Activated CD4-positive, alpha-beta T cell treated with anti-CD3 and anti-CD28 coated beads, Interleukin-2, Interleukin-6, amounts not matched to agents 100 ng/mL and 50 ng/mL, durations not matched to agents 16 hours and 8 hours (primary cell): ENCODE measurements around the gene TMED6.
"Not testable (repeated sequence)": the region's sequence is repeated elsewhere in the genome, so short reads cannot be mapped to it uniquely, and the experiment has no call there.

Experiments
- DNase-seq: peaks from one replicate; pipeline ENCODE4 v3.0.0-alpha.2; 2020

TMED6 gene

GRCh38 chr16:69351309-69352027, at the start of gene TMED6:
Gene TMED6, minus strand, starts transcription at chr16:69351786. Its CDS starts 33 bp downstream, at chr16:69351753.
- DNase-seq = no peak

GRCh38 chr16:69399361-69399760, 47.8 kb upstream of the TMED6 start:
- no peak for DNase-seq

- no peak for DNase-seq
Measured at GRCh38 chr16:69397821-69398521, 46.4 kb upstream of the TMED6 start.

- peak; percentile 80 for DNase-seq
Measured at GRCh38 chr16:69396187-69397061, 44.8 kb upstream of the TMED6 start.

GRCh38 chr16:69395859-69396186, 44.2 kb upstream of the TMED6 start:
- DNase-seq = no peak

GRCh38 chr16:69393898-69394849, 42.6 kb upstream of the TMED6 start:
- DNase-seq = no peak

GRCh38 chr16:69386596-69386995, 35.0 kb upstream of the TMED6 start:
- no peak for DNase-seq

- no peak for DNase-seq
Measured at GRCh38 chr16:69384974-69385373, 33.4 kb upstream of the TMED6 start.

- DNase-seq = no peak
Measured at GRCh38 chr16:69382421-69382820, 30.8 kb upstream of the TMED6 start.

GRCh38 chr16:69381231-69381630, 29.6 kb upstream of the TMED6 start:
- DNase-seq = no peak

GRCh38 chr16:69378760-69379159, 27.2 kb upstream of the TMED6 start:
- no peak for DNase-seq

GRCh38 chr16:69378036-69378435, 26.4 kb upstream of the TMED6 start:
- DNase-seq = no peak

GRCh38 chr16:69376393-69377059, 24.9 kb upstream of the TMED6 start:
- no peak for DNase-seq

GRCh38 chr16:69373019-69373418, 21.4 kb upstream of the TMED6 start:
- no peak for DNase-seq

GRCh38 chr16:69371564-69371963, 20.0 kb upstream of the TMED6 start:
- DNase-seq = no peak

GRCh38 chr16:69368866-69369265, 17.3 kb upstream of the TMED6 start:
- no peak for DNase-seq

GRCh38 chr16:69367980-69368379, 16.4 kb upstream of the TMED6 start:
- DNase-seq = no peak

- no peak for DNase-seq
Measured at GRCh38 chr16:69366431-69366830, 14.8 kb upstream of the TMED6 start.

- no peak for DNase-seq
Measured at GRCh38 chr16:69365901-69366300, 14.3 kb upstream of the TMED6 start.

GRCh38 chr16:69364088-69364487, 12.5 kb upstream of the TMED6 start:
- no peak for DNase-seq

GRCh38 chr16:69363281-69363717, 11.7 kb upstream of the TMED6 start:
- no peak for DNase-seq

- not testable (repeated sequence) for DNase-seq
Measured at GRCh38 chr16:69360070-69360469, 8.5 kb upstream of the TMED6 start.
